ENCODE results near the gene HRH3.

The HRH3 gene

GRCh38 chr20:62191781-62192559 is 28.1 kb downstream of the HRH3 start:
- Mint-ChIP-seq H3K4me1 (ENCODE audit: low read depth in 2 of 2) (peaks cover 9 to 15% of the 10 kb centered on the region in 2 donors), H3K4me3 (no peak overlapping the region), H3K27ac (no peak overlapping the region), H3K27me3 (no peaks in the 10 kb centered on the region), H3K36me3 (ENCODE audit: insufficient read depth) (peaks cover 36% of the 10 kb centered on the region), H3K9me3 (no peaks in the 10 kb centered on the region)
- DNase-seq (no peak), ATAC-seq (replicated peaks) (no peak)

GRCh38 chr20:62190639-62191411 is 29.3 kb downstream of the HRH3 start:
- no peak for ATAC-seq (replicated peaks)
- Mint-ChIP-seq H3K4me3 (no peak overlapping the region), H3K27me3 (no peaks in the 10 kb centered on the region), H3K4me1 (ENCODE audit: low read depth in 2 of 2) (peaks cover 13 to 18% of the 10 kb centered on the region in 2 donors), H3K9me3 (no peaks in the 10 kb centered on the region), H3K36me3 (ENCODE audit: insufficient read depth) (peaks cover 25% of the 10 kb centered on the region), H3K27ac (no peak overlapping the region)
- no peak for DNase-seq

GRCh38 chr20:62186887-62187866 is 32.9 kb downstream of the HRH3 start:
- H3K36me3 Mint-ChIP-seq (ENCODE audit: insufficient read depth), result peaks cover 34% of the 10 kb centered on the region
- no peak overlapping the region for H3K4me3 Mint-ChIP-seq
- ATAC-seq (replicated peaks), result no peak
- peak overlapping the region; percentile 36 to 73 for H3K27ac Mint-ChIP-seq
- H3K27me3 Mint-ChIP-seq, result no peaks in the 10 kb centered on the region
- H3K4me1 Mint-ChIP-seq (ENCODE audit: low read depth in 2 of 2), result peaks cover 27 to 32% of the 10 kb centered on the region in 2 donors
- no peaks in the 10 kb centered on the region for H3K9me3 Mint-ChIP-seq
- no peak for DNase-seq

GRCh38 chr20:62186096-62186426 is 34.0 kb downstream of the HRH3 start:
- Mint-ChIP-seq H3K27ac (no peak overlapping the region), H3K4me1 (ENCODE audit: low read depth in 2 of 2) (peaks cover 31 to 32% of the 10 kb centered on the region in 2 donors), H3K4me3 (no peak overlapping the region)

GRCh38 chr20:62183426-62184142 is 36.5 kb downstream of the HRH3 start:
- Mint-ChIP-seq H3K27ac (peak overlapping the region; percentile 96), H3K4me1 (ENCODE audit: low read depth in 2 of 2) (peaks cover 29 to 31% of the 10 kb centered on the region in 2 donors), H3K4me3 (peak overlapping the region; percentile 88 to 91), H3K27me3 (no peaks in the 10 kb centered on the region), H3K36me3 (ENCODE audit: insufficient read depth) (peaks cover 23% of the 10 kb centered on the region), H3K9me3 (no peaks in the 10 kb centered on the region)
- DNase-seq, result no peak
- ATAC-seq (replicated peaks), result no peak

More at GRCh38 chr20:62186096-62186426, 34.0 kb downstream of the HRH3 start:
- Mint-ChIP-seq H3K36me3 (ENCODE audit: insufficient read depth) (peaks cover 30% of the 10 kb centered on the region), H3K9me3 (no peaks in the 10 kb centered on the region), H3K27me3 (no peaks in the 10 kb centered on the region)
- ATAC-seq (replicated peaks), result no peak
- no peak for DNase-seq

GRCh38 chr20:62182469-62183425 is 37.3 kb downstream of the HRH3 start, which contains the start of gene MTG2:
Gene MTG2 (plus strand): TSS chr20:62183028. CDS start chr20:62193421, 10,393 bp downstream.
- DNase-seq (peak; percentile 87 to 91 (median 88)), ATAC-seq (replicated peaks) (peak; percentile 91)
- peak within 1 kb of the TSS; percentile 88 to 91 for H3K4me3 Mint-ChIP-seq
- H3K36me3 Mint-ChIP-seq (ENCODE audit: insufficient read depth), result peaks cover 23% of the 10 kb centered on the region
- H3K4me1 Mint-ChIP-seq (ENCODE audit: low read depth in 2 of 2), result peaks cover 27 to 30% of the 10 kb centered on the region in 2 donors
- no peaks in the 10 kb centered on the region for H3K9me3 Mint-ChIP-seq
- H3K27me3 Mint-ChIP-seq, result no peaks in the 10 kb centered on the region
- H3K27ac Mint-ChIP-seq, result peak within 1 kb of the TSS; percentile 96

- Mint-ChIP-seq H3K27ac (peak overlapping the region; percentile 96), H3K4me3 (peak overlapping the region; percentile 88 to 91), H3K4me1 (ENCODE audit: low read depth in 2 of 2) (peaks cover 20 to 21% of the 10 kb centered on the region in 2 donors), H3K9me3 (no peaks in the 10 kb centered on the region), H3K36me3 (ENCODE audit: insufficient read depth) (peaks cover 23% of the 10 kb centered on the region), H3K27me3 (no peaks in the 10 kb centered on the region)
- DNase-seq, result no peak
- ATAC-seq (replicated peaks), result no peak
Observed at GRCh38 chr20:62181808-62182207, 38.3 kb downstream of the HRH3 start.

GRCh38 chr20:62179162-62179504 is 40.9 kb downstream of the HRH3 start:
- Mint-ChIP-seq H3K27me3 (no peaks in the 10 kb centered on the region), H3K4me1 (ENCODE audit: low read depth in 2 of 2) (peaks cover 9 to 13% of the 10 kb centered on the region in 2 donors), H3K27ac (no peak overlapping the region), H3K9me3 (no peaks in the 10 kb centered on the region), H3K4me3 (no peak overlapping the region), H3K36me3 (ENCODE audit: insufficient read depth) (peaks cover 22% of the 10 kb centered on the region)
- DNase-seq, result no peak
- ATAC-seq (replicated peaks), result no peak

- no peaks in the 10 kb centered on the region for H3K27me3 Mint-ChIP-seq
- no peak overlapping the region for H3K27ac Mint-ChIP-seq
- ATAC-seq (replicated peaks) (no peak), DNase-seq (no peak)
- no peaks in the 10 kb centered on the region for H3K9me3 Mint-ChIP-seq
- no peak overlapping the region for H3K4me3 Mint-ChIP-seq
- H3K4me1 Mint-ChIP-seq (ENCODE audit: low read depth in 2 of 2), result peaks cover 6 to 7% of the 10 kb centered on the region in 2 donors
- H3K36me3 Mint-ChIP-seq (ENCODE audit: insufficient read depth), result peaks cover 20% of the 10 kb centered on the region
Observed at GRCh38 chr20:62178316-62179161, 41.5 kb downstream of the HRH3 start.

GRCh38 chr20:62177307-62177706 is 42.8 kb downstream of the HRH3 start:
- ATAC-seq (replicated peaks) (no peak), DNase-seq (no peak)
- Mint-ChIP-seq H3K27ac (no peak overlapping the region), H3K27me3 (no peaks in the 10 kb centered on the region), H3K9me3 (no peaks in the 10 kb centered on the region), H3K36me3 (ENCODE audit: insufficient read depth) (peaks cover 13% of the 10 kb centered on the region), H3K4me1 (ENCODE audit: low read depth in 2 of 2) (peaks cover 0 to 5% of the 10 kb centered on the region in 2 donors), H3K4me3 (no peak overlapping the region)

- Mint-ChIP-seq H3K4me3 (no peak overlapping the region), H3K27me3 (no peaks in the 10 kb centered on the region), H3K9me3 (no peaks in the 10 kb centered on the region), H3K36me3 (ENCODE audit: insufficient read depth) (peaks cover 12% of the 10 kb centered on the region), H3K4me1 (ENCODE audit: low read depth in 2 of 2) (peaks cover 0 to 1% of the 10 kb centered on the region in 2 donors), H3K27ac (no peak overlapping the region)
- ATAC-seq (replicated peaks) (no peak), DNase-seq (no peak)
Observed at GRCh38 chr20:62176866-62177265, 43.2 kb downstream of the HRH3 start.

Measured in effector memory CD8-positive, alpha-beta T cell (primary cell).